HG02763 (cell line): ENCODE measurements around the gene CAMSAP2.

Source experiments
- ATAC-seq: cut with Tn5 transposase; IDR thresholded peaks from one replicate; pipeline ENCODE4 v1.9.1; 2021; ENCODE audit warnings: mild to moderate bottlenecking, moderate library complexity; ENCODE audit not compliant: unreplicated experiment

Gene CAMSAP2

GRCh38 chr1:200895801-200896530 lies 157.3 kb downstream of the CAMSAP2 start:
- ATAC-seq: no peak

- no peak for ATAC-seq
Observed at GRCh38 chr1:200896531-200897196, 158.0 kb downstream of the CAMSAP2 start.

- no peak for ATAC-seq
Observed at GRCh38 chr1:200897259-200897658, 158.6 kb downstream of the CAMSAP2 start.

GRCh38 chr1:200899015-200899386 lies 160.3 kb downstream of the CAMSAP2 start:
- ATAC-seq: no peak

- ATAC-seq: no peak
Observed at GRCh38 chr1:200899451-200899915, 160.8 kb downstream of the CAMSAP2 start.

- ATAC-seq: no peak
Observed at GRCh38 chr1:200899954-200900867, 161.5 kb downstream of the CAMSAP2 start.

- no peak for ATAC-seq
Observed at GRCh38 chr1:200900877-200901276, 162.2 kb downstream of the CAMSAP2 start.

GRCh38 chr1:200901350-200901749 lies 162.7 kb downstream of the CAMSAP2 start:
- no peak for ATAC-seq

- ATAC-seq: no peak
Observed at GRCh38 chr1:200901796-200902444, 163.2 kb downstream of the CAMSAP2 start.

- no peak for ATAC-seq
Observed at GRCh38 chr1:200903793-200904192, 165.1 kb downstream of the CAMSAP2 start.

GRCh38 chr1:200904772-200905171 lies 166.1 kb downstream of the CAMSAP2 start:
- no peak for ATAC-seq

- no peak for ATAC-seq
Observed at GRCh38 chr1:200905411-200906052, 166.8 kb downstream of the CAMSAP2 start.

- no peak for ATAC-seq
Observed at GRCh38 chr1:200906491-200906890, 167.8 kb downstream of the CAMSAP2 start.

- peak; percentile 53 for ATAC-seq
Observed at GRCh38 chr1:200907611-200908097, 169.0 kb downstream of the CAMSAP2 start.

- ATAC-seq: no peak
Observed at GRCh38 chr1:200908191-200908868, 169.6 kb downstream of the CAMSAP2 start.

GRCh38 chr1:200909071-200909470 lies 170.4 kb downstream of the CAMSAP2 start:
- ATAC-seq: no peak

GRCh38 chr1:200909757-200910239 lies 171.1 kb downstream of the CAMSAP2 start:
- ATAC-seq: peak; percentile 44
